Measurements from ENCODE around the gene DSTN. TPM values are rescaled to one million over a fixed set of nuclear protein-coding genes. Genes with fewer than 3 reads are reported as not detected.

DSTN gene
- total and polyA plus RNA-seq, 2 of the 4 experiments (the other 2 are of a cell fraction), result 221 to 269 TPM

- in situ Hi-C loops (cut with MboI; ENCODE audit: low sequenced_read_pairs), result no loop called here
- Histone ChIP-seq H2BK5ac (ENCODE audit: low read depth, low read length, poor library complexity, severe bottlenecking) (no peak overlapping the region), H3K36me3 (ENCODE audit: control insufficient read depth, insufficient read depth, low read length) (peaks cover 36% of the 10 kb centered on the region), H2BK20ac (ENCODE audit: low read depth, low read length) (no peak overlapping the region), H3K4me1 (ENCODE audit: control insufficient read depth, insufficient read depth, low read length) (peaks cover 4% of the 10 kb centered on the region; the same call in 1 of the 2 replicates), H3K9ac (ENCODE audit: low read depth, low read length) (no peak overlapping the region), H2AFZ (replicated peaks; ENCODE audit: low read length, poor library complexity) (no peak overlapping the region), H3K23ac (ENCODE audit: low read depth, low read length) (no peak overlapping the region), H3K4ac (ENCODE audit: low read depth, low read length) (no peak overlapping the region), H4K8ac (ENCODE audit: low read depth in 2 of 2, low read length in 2 of 2) (no peak overlapping the region), H3K27me3 (ENCODE audit: control insufficient read depth, insufficient read depth, low read length) (no peaks in the 10 kb centered on the region), H2BK120ac (ENCODE audit: low read depth, low read length) (no peak overlapping the region), H3K56ac (ENCODE audit: extremely low read depth, insufficient read depth, low read length) (no peak overlapping the region), H3K9me3 (ENCODE audit: control insufficient read depth, insufficient read depth, low read length) (no peaks in the 10 kb centered on the region), H3K18ac (ENCODE audit: low read depth, low read length) (no peak overlapping the region), H3K4me2 (ENCODE audit: low read depth, low read length) (no peak overlapping the region), H3K14ac (replicated peaks; ENCODE audit: low read depth, low read length) (no peak overlapping the region), H3K9me1 (ENCODE audit: insufficient read depth, low read length) (no peaks in the 10 kb centered on the region), H3K4me3 (ENCODE audit: insufficient read depth, low read depth, low read length) (no peak overlapping the region), H3K79me1 (ENCODE audit: low read depth in 1 of 2, low read length in 2 of 2) (peaks cover 8 to 69% of the 10 kb centered on the region in 2 experiments; a peak in 3 of 4 replicates), H2AK9ac (replicated peaks; ENCODE audit: low read depth, low read length, poor library complexity) (no peak overlapping the region), H4K91ac (ENCODE audit: insufficient read depth, low read depth, low read length) (no peak overlapping the region), H2BK15ac (ENCODE audit: low read depth, low read length) (no peak overlapping the region), H3K27ac (ENCODE audit: insufficient read depth, low read length) (no peak overlapping the region), H2AK5ac (ENCODE audit: low read depth, low read length) (no peak overlapping the region), H4K20me1 (ENCODE audit: insufficient read depth, low read length) (peaks cover 80% of the 10 kb centered on the region), H4K5ac (ENCODE audit: low read depth, low read length) (no peak overlapping the region)
- dilution Hi-C loops (cut with HindIII; ENCODE audit: low sequenced_read_pairs, unreplicated experiment), result no loop called here
- CTCF ChIA-PET, result no interaction called here
- TF ChIP-seq NFE2L2 (IDR thresholded peaks at IDR 0.05; ENCODE audit: low read depth, low read length) (no peak), POLR2A (IDR thresholded peaks at IDR 0.05; ENCODE audit: low read depth, low read length) (0 out of 2 replicates have a peak, but pooled peaks have one; percentile 9)
- DNase-seq (no peak), ATAC-seq (ENCODE audit: low read depth) (no peak)
- POLR2A ChIA-PET (ENCODE audit: unreplicated experiment), result no interaction called here
- intact Hi-C loops (cut with micrococcal nuclease), result loop anchor here (2.0 to 5.0 kb wide), 2 partner anchors 37 to 72 kb away; partner anchors contain the start of gene DSTN
- no TSS peak for BruUV-seq (replicated peaks)
- no CpG with 5 or more reads among the region's 3 CpGs for WGBS, 2 experiments (ENCODE audit: extremely low coverage in 2 of 2, insufficient read length in 1 of 2)
Observed at GRCh38 chr20:17608701-17609497, 39.0 kb downstream of the DSTN start.
